HG03175 (cell line): ENCODE data around the gene ZNF606.
"Not testable (repeated sequence)": the region's sequence is repeated elsewhere in the genome, so short reads cannot be mapped to it uniquely, and the experiment has no call there.

Experiments
- ATAC-seq: cut with Tn5 transposase; IDR thresholded peaks from one replicate; pipeline ENCODE4 v1.9.1; 2021; ENCODE audit warnings: mild to moderate bottlenecking, moderate library complexity; ENCODE audit not compliant: unreplicated experiment

Gene ZNF606

GRCh38 chr19:58010507-58010906 lies 7.9 kb upstream of the ZNF606 start:
- ATAC-seq: no peak

GRCh38 chr19:58009666-58010301 lies 7.2 kb upstream of the ZNF606 start:
- ATAC-seq: no peak

GRCh38 chr19:58009301-58009665 lies 6.7 kb upstream of the ZNF606 start:
- no peak for ATAC-seq

GRCh38 chr19:58008877-58009276 lies 6.3 kb upstream of the ZNF606 start:
- ATAC-seq: not testable (repeated sequence)

- ATAC-seq: no peak
Measured at GRCh38 chr19:58007285-58007684, 4.7 kb upstream of the ZNF606 start.

DNA sequence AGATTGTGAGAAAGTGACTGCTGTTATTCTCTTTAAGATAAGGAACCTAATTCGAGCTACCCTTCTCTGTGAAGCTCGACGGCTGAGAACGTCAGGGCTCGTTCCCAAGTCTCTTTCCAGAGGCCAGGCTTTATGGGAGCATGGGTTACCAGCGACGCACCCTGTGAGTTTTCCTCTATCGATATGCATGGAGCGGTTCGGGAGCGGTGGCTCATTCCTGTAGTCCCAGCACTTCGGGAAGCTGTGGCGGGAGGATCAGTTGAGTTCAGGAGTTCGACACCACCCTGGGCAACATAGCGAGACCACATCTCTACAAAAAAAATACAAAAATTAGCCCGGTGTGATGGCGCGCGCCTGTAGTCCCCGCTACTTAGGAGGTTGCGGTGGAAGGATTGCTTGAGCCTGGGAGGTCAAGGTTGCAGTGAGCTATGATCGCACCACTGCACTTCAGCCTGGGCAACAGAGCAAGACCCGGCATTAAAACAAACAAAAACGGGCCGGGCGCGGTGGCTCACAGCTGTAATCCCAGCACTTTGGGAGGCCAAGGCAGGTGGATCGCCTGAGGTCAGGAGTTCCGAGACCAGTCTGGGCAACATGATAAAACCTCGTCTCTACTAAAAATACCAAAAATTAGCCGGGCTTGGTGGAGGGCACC lies 681 bp upstream of the ZNF606 start:
- no peak for ATAC-seq

- peak; percentile 5 for ATAC-seq
Measured at GRCh38 chr19:58001895-58002369, 688 bp downstream of the ZNF606 start.

- ATAC-seq: no peak
Measured at GRCh38 chr19:58000677-58001076, 1.9 kb downstream of the ZNF606 start.

GRCh38 chr19:57992841-57993240 lies 9.8 kb downstream of the ZNF606 start:
- ATAC-seq: no peak

- no peak for ATAC-seq
Measured at GRCh38 chr19:57978586-57979289, 23.9 kb downstream of the ZNF606 start.

GRCh38 chr19:57974434-57974833 lies 28.2 kb downstream of the ZNF606 start, which contains the start of gene C19orf18:
C19orf18 (minus strand) TSS chr19:57974534; CDS start chr19:57974432, 102 bp downstream.
- no peak for ATAC-seq

DNA sequence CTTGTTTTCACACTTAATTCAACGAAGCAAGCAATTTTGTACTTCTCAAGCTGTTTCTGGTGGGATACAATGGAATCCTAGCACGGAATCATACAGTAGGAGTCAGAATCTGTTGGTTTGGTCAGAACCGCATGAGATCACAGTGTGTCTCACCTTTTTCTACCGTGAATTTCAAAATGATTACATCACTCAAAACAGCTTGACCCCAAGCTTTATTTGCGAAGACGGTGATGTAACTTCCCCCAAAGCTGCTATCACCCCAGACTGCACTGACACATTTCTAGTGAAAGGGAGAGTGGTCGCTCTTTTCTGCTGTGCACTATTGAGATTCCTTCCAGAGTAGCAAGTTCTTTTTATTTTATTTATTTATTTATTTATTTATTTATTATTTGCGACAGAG lies 37.9 kb downstream of the ZNF606 start:
- no peak for ATAC-seq

DNA sequence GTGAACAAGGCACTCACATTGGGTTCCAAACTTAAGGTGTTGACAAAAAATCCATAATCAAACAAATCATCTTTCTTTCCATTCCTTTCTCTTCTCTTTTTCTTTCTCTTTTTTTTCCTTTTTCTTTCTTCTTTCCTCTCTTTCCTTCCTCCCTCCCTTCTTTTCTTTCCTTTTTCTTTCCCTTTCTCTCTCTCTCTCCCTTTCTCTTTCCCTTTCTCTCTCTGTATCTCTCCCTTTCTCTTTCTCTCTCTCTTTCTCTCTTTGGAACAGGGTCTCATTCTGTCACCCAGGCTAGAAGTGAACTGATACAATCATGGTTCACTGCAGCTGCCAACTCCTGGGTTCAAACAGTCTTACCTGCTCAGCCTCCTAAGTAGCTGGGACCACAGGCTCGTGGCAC lies 40.8 kb downstream of the ZNF606 start:
- ATAC-seq: no peak

DNA sequence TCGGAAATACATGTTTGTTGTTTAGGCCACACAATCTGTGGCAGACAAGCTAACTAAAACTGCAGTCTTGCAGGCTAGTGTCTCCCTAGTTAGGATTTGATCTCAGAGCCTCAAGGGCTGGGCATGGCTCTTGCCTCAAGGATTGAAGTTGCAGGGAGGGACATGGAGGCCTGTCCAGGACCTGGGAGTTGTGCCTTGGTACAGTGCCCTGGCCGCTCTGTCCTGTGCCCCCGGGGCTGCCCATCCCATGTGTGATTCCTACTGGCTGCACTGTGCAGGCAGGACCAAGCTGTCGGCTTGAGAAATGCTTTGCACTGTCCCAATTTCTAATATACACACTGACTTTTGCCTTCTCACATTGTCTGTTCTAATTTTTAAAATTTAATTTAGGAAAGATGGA lies 47.6 kb downstream of the ZNF606 start:
- no peak for ATAC-seq

GRCh38 chr19:57949702-57950101 lies 52.9 kb downstream of the ZNF606 start:
- no peak for ATAC-seq

- ATAC-seq: no peak
Measured at GRCh38 chr19:57949296-57949695, 53.3 kb downstream of the ZNF606 start.

- peak; percentile 90 for ATAC-seq
Measured at GRCh38 chr19:57947419-57948134, 55.0 kb downstream of the ZNF606 start, which contains the start of gene ZNF256. ZNF256 (minus strand) TSS chr19:57947706; CDS start chr19:57947474, 232 bp downstream.

DNA sequence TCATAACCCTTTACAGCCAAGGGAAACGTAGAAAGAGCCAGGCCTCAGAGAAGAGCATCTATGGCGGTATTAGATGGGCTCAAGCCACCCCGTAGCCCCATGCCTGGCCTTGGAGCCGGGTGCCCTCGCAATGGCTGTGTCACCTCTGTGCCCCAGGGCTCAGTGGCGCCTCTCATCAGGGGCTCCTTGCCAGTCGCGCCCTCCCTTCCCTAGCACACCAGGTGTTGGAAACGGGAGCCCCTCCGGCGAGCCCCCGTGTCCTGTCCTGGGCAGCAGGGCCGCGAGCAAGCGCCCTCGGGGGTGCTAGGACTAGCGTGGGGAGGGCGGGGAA lies 55.6 kb downstream of the ZNF606 start:
- peak; percentile 8 for ATAC-seq

DNA sequence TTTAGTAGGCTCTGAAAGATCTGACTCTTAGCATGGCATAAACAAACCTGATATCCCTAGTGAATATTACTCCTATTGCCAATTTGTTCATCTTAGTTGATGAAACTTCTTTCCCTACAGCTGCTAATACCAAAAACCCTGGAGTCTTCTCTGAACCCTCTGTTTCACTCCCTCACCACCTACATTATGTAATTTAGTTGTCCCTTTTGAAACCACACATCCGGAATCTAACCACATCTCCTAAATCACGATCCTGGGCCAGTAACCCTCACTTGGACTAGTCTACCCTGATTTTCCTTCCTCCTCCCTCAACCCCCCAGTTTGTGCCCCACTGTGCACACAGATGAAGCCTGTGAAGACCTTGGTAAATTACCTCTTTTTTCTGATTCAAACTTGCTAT lies 56.3 kb downstream of the ZNF606 start:
- ATAC-seq: no peak

DNA sequence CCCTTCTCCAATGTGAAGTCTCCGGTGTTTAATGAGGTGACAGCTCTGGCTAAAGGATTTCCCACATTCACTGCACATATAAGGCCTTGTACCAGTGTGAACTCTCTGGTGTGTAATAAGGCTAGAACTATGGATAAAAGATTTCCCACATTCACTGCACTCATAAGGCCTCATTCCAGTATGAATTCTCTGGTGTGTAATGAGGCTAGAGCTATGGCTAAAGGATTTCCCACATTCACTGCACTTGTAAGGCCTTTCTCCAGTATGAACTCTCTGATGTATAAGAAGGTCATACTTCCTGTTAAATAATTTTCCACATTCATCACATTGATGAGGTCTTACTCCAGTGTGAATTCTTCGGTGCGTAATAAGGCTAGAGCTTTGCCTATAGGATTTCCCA lies 61.0 kb downstream of the ZNF606 start:
- ATAC-seq: no peak

- ATAC-seq: no peak
Measured at GRCh38 chr19:57935731-57936130, 66.9 kb downstream of the ZNF606 start.
